GM19452 (cell line): ENCODE data around the gene TTC28.
"Not testable (repeated sequence)": the region's sequence is repeated elsewhere in the genome, so short reads cannot be mapped to it uniquely, and the experiment has no call there.

Source experiments
- ATAC-seq: cut with Tn5 transposase; IDR thresholded peaks from one replicate; pipeline ENCODE4 v1.9.1; 2021; ENCODE audit not compliant: unreplicated experiment

The TTC28 gene

GRCh38 chr22:28498044-28498443 lies 181.6 kb downstream of the TTC28 start:
- no peak for ATAC-seq

DNA sequence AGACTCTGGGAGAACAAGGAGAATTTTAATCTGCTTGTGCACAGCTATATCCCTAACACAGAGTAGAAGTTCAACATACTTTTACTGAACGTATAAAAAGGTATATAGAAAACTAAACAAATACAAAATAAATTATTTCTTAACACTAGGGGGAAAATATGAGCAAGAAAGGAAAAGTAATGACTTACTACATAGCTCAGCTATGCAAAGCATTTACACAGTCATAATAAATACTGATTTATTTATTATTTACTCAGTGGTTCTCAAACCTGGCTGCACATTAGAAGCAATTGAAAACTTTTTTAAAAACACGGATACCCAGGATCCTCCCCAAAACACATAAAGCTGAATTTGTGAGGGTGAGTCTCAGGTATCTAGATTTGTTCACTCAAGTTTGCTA lies 182.5 kb downstream of the TTC28 start:
- ATAC-seq: no peak

DNA sequence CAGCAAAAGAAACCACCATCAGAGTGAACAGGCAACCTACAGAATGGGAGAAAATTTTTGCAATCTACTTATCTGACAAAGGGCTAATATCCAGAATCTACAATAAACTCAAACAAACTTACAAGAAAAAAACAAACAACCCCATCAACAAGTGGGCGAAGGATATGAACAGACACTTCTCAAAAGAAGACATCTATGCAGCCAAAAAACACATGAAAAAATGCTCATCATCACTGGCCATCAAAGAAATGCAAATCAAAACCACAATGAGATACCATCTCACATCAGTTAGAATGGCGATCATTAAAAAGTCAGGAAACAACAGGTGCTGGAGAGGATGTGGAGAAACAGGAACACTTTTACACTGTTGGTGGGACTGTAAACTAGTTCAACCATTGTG lies 188.4 kb downstream of the TTC28 start:
- not testable (repeated sequence) for ATAC-seq

DNA sequence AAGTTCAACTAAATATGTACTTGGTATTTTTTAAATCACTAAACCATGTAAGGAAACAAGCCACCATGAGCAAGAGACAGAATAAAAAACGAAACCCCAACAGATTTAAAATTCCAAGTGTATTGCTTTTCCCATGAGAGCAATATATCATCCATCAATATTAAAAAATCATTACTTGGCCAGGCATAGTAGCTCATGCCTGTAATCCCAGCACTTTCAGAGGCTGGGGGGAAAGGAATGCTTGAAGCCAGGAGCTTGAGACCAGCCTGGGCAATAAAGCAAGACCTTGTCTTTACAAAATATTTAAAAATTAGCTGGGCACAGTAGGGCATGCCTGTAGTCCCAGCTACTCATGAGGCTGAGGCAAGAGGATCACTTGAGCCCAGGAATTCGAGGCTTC lies 190.8 kb downstream of the TTC28 start:
- no peak for ATAC-seq

- no peak for ATAC-seq
These were observed 195.0 kb downstream of the TTC28 start for GRCh38 chr22:28484662-28485061.

DNA sequence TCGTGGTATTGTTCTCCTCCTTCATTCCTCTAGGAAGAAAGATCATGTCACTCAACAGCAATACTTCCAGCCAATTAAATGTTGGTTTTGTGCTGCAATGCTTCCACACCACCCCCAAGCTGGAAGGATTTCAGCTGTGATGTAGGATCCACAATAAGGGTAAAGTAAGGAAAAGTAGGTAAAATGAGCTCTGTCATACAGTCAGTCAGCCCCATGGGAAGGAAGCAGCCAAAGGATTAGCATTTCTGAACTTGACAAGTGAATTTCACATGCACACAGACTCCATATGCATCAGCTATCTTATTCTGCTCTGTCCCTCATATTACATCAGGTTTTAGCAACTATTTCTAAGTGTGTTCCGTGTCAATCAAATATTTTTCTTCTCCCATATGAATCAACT lies 197.9 kb downstream of the TTC28 start:
- ATAC-seq: no peak

GRCh38 chr22:28480000-28480715 lies 199.5 kb downstream of the TTC28 start:
- ATAC-seq: no peak

GRCh38 chr22:28478564-28478963 lies 201.1 kb downstream of the TTC28 start:
- ATAC-seq: no peak

- ATAC-seq: no peak
These were observed 202.1 kb downstream of the TTC28 start for GRCh38 chr22:28477556-28477955.

GRCh38 chr22:28474330-28474729 lies 205.3 kb downstream of the TTC28 start:
- no peak for ATAC-seq

DNA sequence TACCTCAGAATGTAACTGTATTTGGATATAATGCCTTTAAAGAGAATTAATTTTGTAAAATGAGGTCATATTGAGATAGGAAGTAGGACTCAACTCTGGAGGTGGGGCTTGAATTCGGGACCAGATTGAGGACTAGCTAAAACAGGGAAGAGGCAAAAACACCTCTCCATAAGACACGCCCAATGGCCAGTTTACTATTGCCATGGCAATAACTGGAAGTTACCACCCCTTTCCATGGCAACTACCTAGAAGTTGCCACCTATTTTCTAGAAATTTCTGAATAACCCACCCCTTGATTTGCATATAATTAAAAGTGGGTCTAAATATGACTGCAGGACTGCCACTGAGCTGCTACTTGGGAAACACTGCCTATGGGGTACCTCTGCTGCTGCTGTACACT lies 206.4 kb downstream of the TTC28 start:
- ATAC-seq: no peak

- not testable (repeated sequence) for ATAC-seq
These were observed 212.6 kb downstream of the TTC28 start for GRCh38 chr22:28467055-28467454.

- ATAC-seq: no peak
These were observed 213.2 kb downstream of the TTC28 start for GRCh38 chr22:28466399-28466798.

GRCh38 chr22:28465841-28466240 lies 213.8 kb downstream of the TTC28 start:
- ATAC-seq: no peak

- ATAC-seq: no peak
These were observed 215.5 kb downstream of the TTC28 start for GRCh38 chr22:28464127-28464526.

GRCh38 chr22:28463408-28463807 lies 216.2 kb downstream of the TTC28 start:
- ATAC-seq: not testable (repeated sequence)

GRCh38 chr22:28462901-28463300 lies 216.7 kb downstream of the TTC28 start:
- ATAC-seq: no peak

- no peak for ATAC-seq
These were observed 217.6 kb downstream of the TTC28 start for GRCh38 chr22:28462041-28462440.

DNA sequence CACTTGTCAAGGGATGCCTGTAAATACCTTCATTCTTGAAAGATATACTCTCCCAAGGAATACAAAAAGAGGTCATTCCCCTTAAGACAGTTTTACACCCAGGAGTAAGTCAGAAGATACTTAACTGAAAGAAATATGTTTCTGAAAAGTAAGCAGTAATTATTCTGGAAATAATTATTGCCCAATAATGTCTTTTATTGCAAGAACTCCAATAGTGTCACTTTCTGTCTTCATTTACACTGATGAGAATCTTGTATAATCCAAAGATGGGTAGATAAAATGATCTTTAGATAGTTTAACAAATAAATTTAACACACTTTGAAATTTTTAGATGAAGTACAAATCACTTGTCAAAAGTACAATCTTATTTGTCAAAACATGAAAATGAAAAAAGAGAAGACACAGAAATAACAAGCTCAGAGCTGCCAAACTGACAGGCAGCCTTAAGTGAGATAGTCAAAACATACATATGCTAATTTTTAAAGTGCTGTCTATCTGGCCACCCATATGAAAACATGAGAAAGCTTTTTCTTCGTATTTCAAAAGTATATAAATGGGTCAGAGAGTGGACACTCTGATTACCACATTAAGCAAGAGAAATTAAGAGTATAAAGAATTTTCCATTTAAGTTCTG lies 225.1 kb downstream of the TTC28 start:
- ATAC-seq: no peak

DNA sequence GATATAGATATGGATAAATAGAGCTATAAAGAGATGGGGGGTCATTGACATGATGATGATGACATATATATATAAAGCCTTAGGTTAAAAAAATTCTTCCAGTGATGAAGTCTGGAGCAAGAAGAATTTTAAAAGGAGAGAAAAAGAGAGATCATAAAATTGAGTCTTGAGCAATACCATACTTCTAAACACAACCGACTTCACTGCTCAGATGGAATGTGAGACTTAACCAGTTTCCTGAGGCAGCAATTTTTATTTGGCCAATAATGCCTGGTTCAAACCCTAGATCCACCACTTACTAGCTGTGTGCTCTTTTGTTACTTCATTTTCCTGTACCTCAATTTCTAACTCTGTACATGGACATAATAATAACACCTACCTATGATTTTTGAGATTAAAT lies 229.5 kb downstream of the TTC28 start:
- no peak for ATAC-seq

- no peak for ATAC-seq
These were observed 230.6 kb downstream of the TTC28 start for GRCh38 chr22:28449041-28449440.

- ATAC-seq: no peak
These were observed 231.0 kb downstream of the TTC28 start for GRCh38 chr22:28448625-28449024.

DNA sequence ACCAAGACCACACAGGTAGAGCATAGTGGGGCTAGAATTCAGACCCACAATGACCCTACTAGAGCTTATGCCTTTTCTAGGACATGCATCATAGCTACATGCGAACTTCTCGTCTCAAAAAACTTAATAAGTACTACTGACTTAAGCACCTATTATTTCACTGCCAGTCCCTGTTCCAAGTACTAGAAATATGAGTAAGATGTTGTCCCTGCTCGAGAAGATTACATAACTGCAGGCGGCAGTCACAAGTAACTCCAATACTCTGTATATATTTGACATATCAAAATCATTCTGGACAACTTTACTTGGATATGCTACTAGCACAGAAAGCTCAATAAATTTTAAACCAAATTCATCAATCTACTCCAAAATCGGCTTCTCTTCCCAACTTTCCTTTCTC lies 235.0 kb downstream of the TTC28 start:
- ATAC-seq: no peak
